GM18517 (cell line): ENCODE measurements around the gene LAMA5.

Experiments used
- ATAC-seq: cut with Tn5 transposase; IDR thresholded peaks from one replicate; pipeline ENCODE4 v1.9.1; 2021; ENCODE audit warnings: mild to moderate bottlenecking, moderate library complexity; ENCODE audit not compliant: unreplicated experiment

The LAMA5 gene

DNA sequence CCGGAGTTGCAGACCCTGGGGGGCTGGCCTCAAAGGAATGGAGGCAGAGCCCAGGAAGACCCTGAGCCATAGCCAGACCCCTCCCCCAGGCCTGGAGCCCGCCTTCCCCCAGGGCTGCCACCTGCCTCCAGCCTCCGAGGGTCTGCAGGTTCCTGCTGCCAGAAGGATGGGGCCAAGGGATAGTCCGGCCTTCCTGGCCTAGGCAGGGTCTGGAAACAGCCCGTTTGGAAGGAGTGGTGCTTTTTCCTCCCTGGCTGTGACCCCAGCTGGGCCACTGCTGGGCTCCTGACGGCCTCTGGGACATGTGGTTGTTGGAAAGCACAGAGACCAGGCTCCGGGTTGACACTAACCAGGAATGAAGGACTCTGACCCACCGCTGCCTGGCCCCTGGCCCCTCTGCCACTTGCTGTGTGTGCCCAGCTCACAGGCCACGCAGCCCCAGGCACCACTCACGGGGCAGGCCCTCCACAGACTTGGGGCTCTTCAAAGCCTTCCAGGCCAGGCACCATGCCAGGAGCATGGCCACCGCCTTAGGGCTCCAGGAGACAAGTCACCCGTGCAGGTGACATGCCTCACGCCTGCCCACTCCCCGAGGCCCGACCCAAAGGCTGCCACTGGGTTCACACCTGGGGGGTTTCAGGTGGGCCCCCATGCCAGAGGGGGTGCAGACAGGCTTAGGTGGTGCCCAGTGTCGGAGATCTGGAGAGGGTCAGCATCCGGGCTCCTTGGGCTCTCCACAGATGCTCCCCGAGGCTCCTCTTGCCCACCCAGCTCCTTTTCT lies 3.9 kb upstream of the LAMA5 start:
- ATAC-seq, result no peak

- no peak for ATAC-seq
Observed at GRCh38 chr20:62370115-62370806, 3.1 kb upstream of the LAMA5 start.

- no peak for ATAC-seq
Observed at GRCh38 chr20:62369815-62370114, 2.7 kb upstream of the LAMA5 start.

DNA sequence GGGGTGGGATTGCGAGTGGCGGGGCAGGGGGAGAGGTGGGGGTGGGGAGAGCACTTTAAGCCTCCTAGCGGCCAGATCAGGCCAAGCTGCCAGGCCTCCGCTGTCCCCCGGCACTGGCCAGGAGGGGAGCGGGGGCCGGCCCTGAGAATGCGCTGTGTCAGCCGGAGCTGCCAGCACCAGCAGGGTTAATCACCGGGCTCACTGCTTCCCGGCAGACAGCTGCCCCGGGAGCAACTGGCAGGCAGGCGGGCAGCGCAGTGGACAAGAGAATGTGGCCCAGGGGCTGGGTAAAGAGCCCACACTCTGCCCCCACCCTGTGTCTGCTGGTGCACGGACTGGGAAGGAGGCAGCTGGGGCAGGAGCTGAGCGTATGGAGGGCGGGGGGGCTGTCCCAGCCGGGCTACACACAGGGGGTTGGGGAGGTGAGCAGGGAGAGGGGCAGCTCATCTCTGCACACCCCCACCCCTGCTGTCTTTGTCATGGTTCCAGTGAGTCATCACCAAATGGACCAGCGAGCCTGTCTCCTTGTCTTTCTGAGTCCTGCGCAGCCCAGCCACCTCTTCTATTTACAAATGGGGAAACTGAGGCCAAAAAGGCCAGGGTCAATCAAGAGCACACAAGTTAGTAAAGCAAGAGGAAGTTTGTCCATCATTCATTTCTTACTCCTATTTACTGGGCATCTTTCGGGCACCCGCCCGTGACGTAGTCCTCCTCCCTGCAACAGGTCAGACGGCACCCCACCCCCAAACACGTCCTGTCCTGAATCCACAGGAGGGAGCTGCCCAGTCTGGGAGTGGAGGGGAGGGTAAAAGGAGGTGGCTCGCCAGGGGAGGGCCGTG lies 2.1 kb upstream of the LAMA5 start:
- no peak for ATAC-seq

DNA sequence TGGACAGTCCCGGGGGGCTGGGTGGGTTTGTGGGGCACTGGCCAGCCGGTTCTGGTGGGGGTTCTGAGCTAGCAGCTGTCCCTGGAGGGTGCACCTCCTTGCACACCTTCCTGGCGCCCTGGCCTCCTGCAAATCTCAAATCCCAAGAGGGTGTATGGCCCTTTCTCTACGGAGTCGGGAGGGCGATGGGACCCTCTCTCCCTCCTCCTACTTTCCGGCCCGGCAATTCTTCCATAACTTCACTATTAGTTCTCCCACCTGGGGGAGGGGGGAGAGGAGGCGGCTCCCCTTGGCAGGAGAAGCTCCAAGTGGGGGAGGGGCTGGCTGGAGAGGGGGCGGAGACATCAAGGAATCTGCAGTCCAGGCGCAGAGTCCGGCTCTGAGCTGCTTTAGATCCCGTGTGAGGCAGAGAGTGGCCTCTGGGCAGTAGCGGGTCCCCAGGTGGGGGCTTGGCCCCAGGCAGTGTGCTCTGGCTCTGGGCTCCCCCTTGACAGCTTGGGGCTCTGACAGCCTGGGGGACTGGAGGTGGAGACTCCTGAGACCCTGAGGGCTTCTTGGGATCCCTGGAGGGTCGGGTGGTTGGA lies 1.4 kb upstream of the LAMA5 start:
- no peak for ATAC-seq

DNA sequence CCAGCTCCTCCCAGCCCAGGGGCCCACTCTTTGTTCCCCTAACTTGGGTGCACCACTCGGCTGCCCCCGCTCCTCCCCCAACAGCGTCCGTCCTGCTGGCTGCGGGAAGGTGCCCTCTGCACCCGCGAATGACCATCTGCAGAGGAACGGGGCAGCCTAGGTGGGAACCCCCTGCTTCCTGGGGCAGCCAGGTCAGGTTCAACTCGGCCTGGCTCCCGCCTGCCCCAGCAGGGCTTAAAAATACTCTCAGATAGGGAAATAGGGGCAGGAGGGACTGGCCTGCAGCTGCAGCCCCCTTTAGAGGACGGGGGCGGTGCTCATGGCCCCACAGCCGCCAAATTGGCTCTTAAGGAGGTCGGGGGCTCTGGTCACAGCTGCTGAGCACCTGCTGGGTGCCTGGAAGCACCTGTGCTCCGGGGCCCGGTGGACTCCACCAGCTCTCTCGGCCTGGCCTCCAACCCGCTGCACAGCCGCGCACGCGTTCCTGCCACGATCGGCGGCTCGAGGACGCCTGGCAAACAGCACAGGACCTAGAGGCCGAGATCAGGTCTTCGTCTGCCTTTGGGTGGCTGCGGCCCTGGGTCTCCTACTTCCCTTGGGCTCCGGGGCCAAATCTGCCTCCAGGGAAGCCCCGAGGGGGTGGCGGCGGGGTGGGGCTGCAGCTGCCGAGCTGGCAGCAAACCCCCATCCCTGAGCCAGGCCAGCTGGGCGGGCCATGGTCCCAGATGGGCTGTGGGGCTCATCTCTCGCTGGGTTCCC lies 700 bp upstream of the LAMA5 start:
- no peak for ATAC-seq

GRCh38 chr20:62366370-62367135 lies 559 bp downstream of the LAMA5 start:
- ATAC-seq, result no peak

GRCh38 chr20:62365814-62366369 lies 1.2 kb downstream of the LAMA5 start:
- ATAC-seq, result no peak

DNA sequence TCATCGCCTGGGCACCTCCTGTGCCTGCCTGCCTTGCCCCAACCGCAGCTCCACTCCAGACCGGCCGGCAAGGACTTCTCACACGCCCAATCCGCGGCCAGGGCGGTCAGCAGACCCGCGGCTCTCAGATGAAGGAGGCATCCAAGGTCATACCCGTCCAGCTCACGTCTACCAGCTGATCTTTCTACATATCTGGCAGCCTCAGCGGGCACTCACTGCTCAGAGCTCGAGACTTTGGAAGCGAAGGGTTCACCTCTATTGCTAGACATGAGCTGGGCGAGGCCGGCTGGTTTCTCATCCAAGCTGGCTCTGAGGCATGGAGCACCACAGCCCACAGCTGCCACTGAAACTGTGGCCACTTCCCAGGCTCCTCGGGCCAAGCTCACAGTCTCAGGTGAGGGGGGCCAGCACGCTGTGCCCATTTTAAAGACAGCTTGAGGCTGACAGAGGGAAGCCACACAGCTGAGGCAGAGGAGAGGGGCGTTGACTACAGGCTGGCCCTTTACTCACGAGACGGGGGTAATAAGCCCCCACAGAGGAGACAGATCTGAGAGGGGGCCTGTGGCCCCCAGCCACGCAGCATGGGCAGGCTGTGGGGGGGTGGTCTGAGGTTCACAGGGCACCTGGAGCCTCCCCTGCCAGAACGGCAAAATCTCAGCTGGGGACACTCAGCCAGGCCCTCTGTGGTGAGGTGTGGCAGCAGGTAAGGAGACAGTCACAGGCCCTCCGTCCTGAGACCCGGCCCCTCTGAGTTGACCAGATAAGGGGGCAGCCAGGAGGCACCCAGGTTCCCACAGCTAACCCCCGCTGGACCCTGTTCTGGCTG lies 2.0 kb downstream of the LAMA5 start:
- no peak for ATAC-seq

DNA sequence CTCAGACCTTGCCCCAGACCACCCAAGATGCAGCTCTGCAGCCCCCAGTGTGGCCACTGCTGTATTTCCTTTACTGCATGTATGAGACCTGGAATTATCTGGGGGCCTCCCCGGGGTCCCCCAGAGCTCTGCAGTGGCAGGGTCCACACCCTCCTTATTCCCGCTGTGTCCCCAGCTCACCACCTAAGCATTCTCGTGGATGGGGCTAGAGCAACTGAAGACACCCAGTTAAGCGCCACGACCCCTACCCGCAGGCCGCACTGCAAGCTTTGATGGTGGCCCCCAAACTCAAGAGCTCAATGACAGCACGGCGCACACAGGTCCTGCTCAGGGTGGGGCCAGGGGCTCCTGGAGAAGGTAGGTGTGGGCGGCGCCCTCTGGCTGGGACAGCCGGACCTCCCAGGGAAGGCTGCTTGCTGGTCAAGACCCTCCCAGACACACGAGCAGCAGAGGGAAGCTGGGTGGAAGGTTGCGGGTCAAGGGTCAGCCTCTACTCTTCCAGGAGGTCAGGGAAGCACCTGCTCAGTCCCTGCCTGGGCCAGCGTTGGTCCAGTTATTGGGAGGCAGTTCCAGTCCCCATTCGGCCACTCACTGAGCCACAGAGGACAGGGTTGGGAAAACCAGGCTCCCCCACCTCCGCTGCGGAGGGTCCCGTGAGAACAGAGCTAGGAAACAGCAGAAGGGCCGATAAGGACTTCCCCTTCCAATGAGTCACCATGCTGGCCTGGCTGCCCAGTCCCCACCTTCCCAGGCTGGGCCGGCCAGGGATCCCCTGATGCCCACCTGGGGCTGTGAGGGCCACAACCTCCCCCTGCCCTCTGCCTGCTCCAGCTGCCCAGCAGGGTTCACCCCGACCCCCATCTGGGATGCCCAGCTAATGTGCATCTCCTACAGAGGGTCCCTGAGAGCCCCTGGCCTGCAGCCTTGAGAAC lies 2.9 kb downstream of the LAMA5 start:
- ATAC-seq, result no peak

GRCh38 chr20:62362991-62363919 lies 3.9 kb downstream of the LAMA5 start:
- no peak for ATAC-seq

GRCh38 chr20:62362590-62362940 lies 4.5 kb downstream of the LAMA5 start:
- no peak for ATAC-seq

DNA sequence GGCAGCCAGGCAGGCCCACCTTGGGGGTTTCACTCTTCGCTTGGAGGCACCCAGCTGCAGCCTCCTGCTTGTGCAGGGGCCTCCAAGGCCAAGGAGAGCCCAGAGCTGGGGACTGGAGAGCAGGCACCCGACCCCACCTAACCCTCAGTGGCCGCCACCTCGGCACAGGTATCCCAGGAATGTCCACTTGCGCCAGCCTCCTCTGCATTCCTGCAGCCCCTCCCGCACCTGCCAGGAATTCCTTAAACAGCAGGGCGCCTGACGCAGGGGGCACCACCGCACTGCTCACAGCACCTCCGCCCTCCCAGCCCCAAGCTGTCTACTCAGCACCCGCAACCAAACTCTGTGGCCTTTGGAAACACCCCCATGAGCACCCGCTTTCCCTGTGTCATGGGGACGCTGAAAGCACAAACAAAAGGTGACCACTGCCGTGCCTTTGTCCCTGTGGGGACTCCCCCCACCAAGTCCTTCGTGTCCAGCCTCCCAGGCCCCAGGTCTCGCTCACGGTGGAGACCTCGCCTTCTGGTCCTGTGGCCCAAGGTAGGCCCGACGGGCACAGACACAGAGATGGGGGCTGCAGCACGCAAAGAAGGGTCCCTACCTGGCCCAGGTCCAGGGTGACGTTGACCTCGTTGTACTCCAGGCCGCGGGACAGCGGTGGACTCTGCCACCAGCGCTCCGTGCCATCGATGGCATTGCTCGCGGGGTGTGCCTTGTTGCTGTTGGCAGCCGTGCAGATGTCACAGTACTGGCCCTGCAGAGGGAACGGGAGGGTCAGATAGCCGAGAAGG lies 5.1 kb downstream of the LAMA5 start:
- no peak for ATAC-seq

- ATAC-seq, result no peak
Observed at GRCh38 chr20:62360854-62361798, 6.0 kb downstream of the LAMA5 start.
